Smooth muscle cell (in vitro differentiated cells): Measurements from ENCODE around the gene FUCA1. TPM values are rescaled to one million over a fixed set of nuclear protein-coding genes. Genes with fewer than 3 reads are reported as not detected.
"Not testable (repeated sequence)": the region's sequence is repeated elsewhere in the genome, so short reads cannot be mapped to it uniquely, and the experiment has no call there.

Source experiments
- DNase-seq: peaks from one replicate; lab custom pipeline; 2025; ENCODE audit not compliant: unreplicated experiment; lab: John Stamatoyannopoulos, UW
- H2AFZ ChIP-seq: fragments of 200-600 bp; sonication (generic); 2 replicates; pipeline ENCODE4 v1.6.0; 2016; ENCODE audit warnings: antibody characterized with exemption, low read depth, mild to moderate bottlenecking
- H3F3A ChIP-seq: fragments of 200-600 bp; sonication (generic); 2 replicates; pipeline ENCODE4 v1.6.0; 2017; ENCODE audit warnings: antibody characterized with exemption, low read depth
- H3K27ac ChIP-seq: fragments of 200-600 bp; sonication (generic); 2 replicates; pipeline ENCODE4 v1.5.1; 2016; ENCODE audit warnings: low read depth, mild to moderate bottlenecking
- H3K27me3 ChIP-seq: fragments of 200-600 bp; sonication (generic); 2 replicates; pipeline ENCODE4 v1.6.1; 2016; ENCODE audit warnings: low read depth, mild to moderate bottlenecking
- H3K36me3 ChIP-seq: fragments of 200-600 bp; sonication (generic); 2 replicates; pipeline ENCODE4 v1.5.1; 2016; ENCODE audit warnings: low read depth
- H3K4me1 ChIP-seq: fragments of 200-600 bp; sonication (generic); 2 replicates; pipeline ENCODE4 v1.5.1; 2016; ENCODE audit warnings: low read depth
- H3K4me2 ChIP-seq: fragments of 200-600 bp; sonication (generic); 2 replicates; pipeline ENCODE4 v1.6.0; 2016; ENCODE audit warnings: mild to moderate bottlenecking
- H3K4me3 ChIP-seq: fragments of 200-600 bp; sonication (generic); 2 replicates; pipeline ENCODE4 v1.5.1; 2016; ENCODE audit warnings: mild to moderate bottlenecking
- H3K79me2 ChIP-seq: fragments of 200-600 bp; sonication (generic); 2 replicates; pipeline ENCODE4 v1.6.0; 2016; ENCODE audit warnings: low read depth, mild to moderate bottlenecking
- H3K9ac ChIP-seq: fragments of 200-600 bp; sonication (generic); 2 replicates; pipeline ENCODE4 v1.6.0; 2016; ENCODE audit warnings: low read depth
- H3K9me3 ChIP-seq: fragments of 200-600 bp; sonication (generic); replicated peaks from 2 replicates; pipeline ENCODE4 v1.5.1; 2016; ENCODE audit warnings: low read depth
- H4K20me1 ChIP-seq: fragments of 200-600 bp; sonication (generic); 2 replicates; pipeline ENCODE4 v1.6.0; 2016; ENCODE audit warnings: low read depth
- CTCF ChIP-seq: fragments of 200-600 bp; sonication (generic); IDR thresholded peaks from 2 replicates; pipeline ENCODE4 v1.5.1; 2017; ENCODE audit warnings: borderline replicate concordance, mild to moderate bottlenecking, antibody characterized with exemption; ENCODE audit not compliant: insufficient read depth, poor library complexity, severe bottlenecking
- WGBS: methylation state at CpG from one replicate; pipeline ENCODE4 v1.1.7; 2016; ENCODE audit warnings: low lambda C conversion rate; 5-methylcytosine and 5-hydroxymethylcytosine counted together
- polyA plus RNA-seq: library from polyadenylated mRNA; unstranded; fragments of >200 nt; fragmentation: Nextera tagmentation; extraction: Ambion mirVana; gene quantifications from 2 replicates; pipeline ENCODE4 v1.2.1, GENCODE V29; 2016
- total RNA-seq: library from RNA; depleted of rRNA; stranded (reverse); fragments of >200 nt; gene quantifications from 2 replicates; pipeline ENCODE4 v1.2.3, GENCODE V29; 2014

The FUCA1 gene
- total and polyA plus RNA-seq, 2 experiments from 2014 or later = 10.4 to 19.0 TPM

GRCh38 chr1:23848673-23849616, 19.1 kb downstream of the FUCA1 start:
- Histone ChIP-seq H4K20me1 (no peaks in the 10 kb centered on the region), H3K4me2 (no peak overlapping the region), H3K9ac (no peak overlapping the region), H3K27me3 (no peaks in the 10 kb centered on the region), H3K27ac (no peak overlapping the region), H3K9me3 (no peaks in the 10 kb centered on the region), H3F3A (no peaks in the 10 kb centered on the region), H3K79me2 (no peaks in the 10 kb centered on the region), H3K4me3 (no peak overlapping the region), H3K4me1 (no peaks in the 10 kb centered on the region), H2AFZ (no peak overlapping the region), H3K36me3 (no peaks in the 10 kb centered on the region)
- no peak for TF ChIP-seq CTCF
- no peak for DNase-seq
- WGBS = 88% methylated on average over 11 of the region's 12 CpGs

- not testable (repeated sequence) for H3K36me3 ChIP-seq, H3K4me1 ChIP-seq, H3K79me2 ChIP-seq, H3K27me3 ChIP-seq, H3K4me2 ChIP-seq, DNase-seq, H3K9ac ChIP-seq, H3K27ac ChIP-seq, H2AFZ ChIP-seq, H3K9me3 ChIP-seq, H3F3A ChIP-seq, H4K20me1 ChIP-seq, H3K4me3 ChIP-seq
- WGBS = 95% methylated on average over 2 of the region's 2 CpGs
Observed at GRCh38 chr1:23847482-23848095, 20.5 kb downstream of the FUCA1 start.

- Histone ChIP-seq H4K20me1 (no peaks in the 10 kb centered on the region), H3K27me3 (peaks cover 4% of the 10 kb centered on the region), H3K9me3 (no peaks in the 10 kb centered on the region), H3K4me1 (no peaks in the 10 kb centered on the region), H2AFZ (no peak overlapping the region), H3K79me2 (no peaks in the 10 kb centered on the region), H3F3A (no peaks in the 10 kb centered on the region), H3K27ac (no peak overlapping the region), H3K4me2 (no peak overlapping the region), H3K36me3 (no peaks in the 10 kb centered on the region), H3K4me3 (no peak overlapping the region), H3K9ac (no peak overlapping the region)
- WGBS = 92% methylated on average over 2 of the region's 2 CpGs
- no peak for TF ChIP-seq CTCF
- no peak for DNase-seq
Observed at GRCh38 chr1:23845163-23845562, 22.9 kb downstream of the FUCA1 start.

GRCh38 chr1:23843644-23844043, 24.4 kb downstream of the FUCA1 start:
- no peak overlapping the region for H3K4me3 ChIP-seq
- H3K79me2 ChIP-seq = no peaks in the 10 kb centered on the region
- WGBS = 90% methylated on average over 5 of the region's 5 CpGs
- H3K36me3 ChIP-seq = no peaks in the 10 kb centered on the region
- H3K9ac ChIP-seq = no peak overlapping the region
- no peaks in the 10 kb centered on the region for H4K20me1 ChIP-seq
- TF ChIP-seq CTCF = no peak
- H3K4me1 ChIP-seq = peaks cover 3% of the 10 kb centered on the region
- H3K27ac ChIP-seq = no peak overlapping the region
- H3K27me3 ChIP-seq = peaks cover 4% of the 10 kb centered on the region
- H2AFZ ChIP-seq = no peak overlapping the region
- no peak for DNase-seq
- no peaks in the 10 kb centered on the region for H3F3A ChIP-seq
- H3K9me3 ChIP-seq = no peaks in the 10 kb centered on the region
- H3K4me2 ChIP-seq = no peak overlapping the region
